T-helper 17 cell (primary cell): ENCODE measurements around the gene CHCHD6. TPM values are rescaled to one million over a fixed set of nuclear protein-coding genes. Genes with fewer than 3 reads are reported as not detected.

Experiments
- ATAC-seq: fragments of 150-1000 bp; cut with Tn5 transposase; 2 replicates; pipeline ENCODE4 v1.10.0; 2021; ENCODE audit warnings: mild to moderate bottlenecking, moderate library complexity
- DNase-seq, 3 donors: peaks; one replicate each; pipeline versions ENCODE4 v3.0.0 to v3.0.0-alpha.2; 2020 to 2021
- H3K9me3 ChIP-seq: one replicate; pipeline ENCODE4 v1.7.0; 2013; ENCODE audit warnings: low read length, mild to moderate bottlenecking; ENCODE audit not compliant: control insufficient read depth, poor library complexity, severe bottlenecking
- H3K27ac Mint-ChIP-seq: one replicate; pipeline ENCODE4 v1.8.0; 2022; ENCODE audit warnings: mild to moderate bottlenecking, moderate library complexity, mixed read lengths
- H3K27me3 Mint-ChIP-seq: one replicate; pipeline ENCODE4 v1.8.0; 2022; ENCODE audit warnings: mixed read lengths
- H3K36me3 Mint-ChIP-seq: one replicate; pipeline ENCODE4 v1.8.0; 2022; ENCODE audit warnings: low read depth, mixed read lengths
- H3K4me1 Mint-ChIP-seq: one replicate; pipeline ENCODE4 v1.8.0; 2022; ENCODE audit warnings: mild to moderate bottlenecking, mixed read lengths
- H3K4me3 Mint-ChIP-seq: one replicate; pipeline ENCODE4 v1.8.0; 2022; ENCODE audit warnings: mild to moderate bottlenecking, moderate library complexity, mixed read lengths
- total RNA-seq, 4 donors: library from RNA in 2 of 4; stranded (reverse) in 2 of 4; gene quantifications; one replicate each; pipeline ENCODE4 v1.2.3 and lab custom pipeline; 2022 to 2026

The CHCHD6 gene
- total RNA-seq: 10 to 100 TPM; 10.5 to 14.9 TPM
- total RNA-seq (lab: John Stamatoyannopoulos, UW): 4.8 to 6.9 reads per million in 2 donors

DNA sequence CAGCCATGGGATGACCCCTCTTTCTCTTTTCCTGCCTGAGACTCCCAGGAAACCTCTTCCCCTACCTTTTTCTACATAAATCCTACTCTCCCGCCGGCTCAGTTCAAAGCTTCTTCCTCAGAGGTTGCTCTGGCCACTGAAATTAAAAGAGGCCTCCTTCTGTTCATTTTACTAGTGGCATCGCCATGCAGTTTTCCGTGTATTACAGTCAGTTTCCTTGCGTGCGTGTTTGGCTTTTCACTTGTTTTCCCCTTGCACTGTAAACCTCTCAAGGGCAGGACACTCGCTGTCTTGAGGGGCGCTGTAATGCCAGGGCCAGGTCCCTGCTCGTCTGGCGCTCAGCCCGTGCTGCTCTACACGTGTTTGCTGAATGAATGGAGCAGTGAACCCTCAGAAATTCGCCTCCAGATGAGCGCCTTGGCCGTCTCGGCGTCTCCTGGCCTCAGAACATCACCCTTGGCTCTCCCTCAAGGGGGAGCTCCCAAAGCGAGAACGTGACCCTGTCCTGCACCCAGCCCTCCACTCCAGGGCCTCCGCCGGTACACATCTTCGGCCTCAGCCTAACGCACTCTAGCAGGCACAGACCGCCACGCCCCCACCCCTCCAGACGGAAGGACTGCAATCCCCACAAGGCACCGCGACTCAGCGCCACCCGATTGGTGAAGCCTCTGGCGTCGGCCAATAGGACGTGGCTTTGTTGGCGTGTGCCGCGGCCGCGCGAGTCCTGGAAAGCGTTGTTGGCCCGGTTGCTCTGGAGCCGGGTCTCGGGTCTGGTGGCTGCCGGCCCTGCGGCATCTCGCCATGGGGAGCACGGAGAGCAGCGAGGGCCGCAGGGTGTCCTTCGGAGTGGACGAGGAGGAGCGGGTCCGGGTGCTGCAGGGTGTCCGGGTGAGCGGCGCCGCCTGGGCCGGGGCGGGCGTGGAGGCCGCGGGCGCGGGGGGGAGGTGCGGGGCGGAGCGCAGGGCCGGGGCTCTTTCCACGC is at the start of gene CHCHD6:
TSS of gene CHCHD6 (plus strand) at position 729 of the 982 bp plus-strand sequence. CDS start at position 802, 73 bp downstream.
- DNase-seq (peak; percentile 92 to 96 (median 93)), ATAC-seq (peak; percentile 97)
- peak within 1 kb of the TSS; percentile 99 for H3K4me3 Mint-ChIP-seq
- peaks cover 2% of the 10 kb centered on the region for H3K36me3 Mint-ChIP-seq
- H3K27ac Mint-ChIP-seq: peak within 1 kb of the TSS; percentile 91
- peaks cover 19% of the 10 kb centered on the region for H3K4me1 Mint-ChIP-seq
- peaks cover 43% of the 10 kb centered on the region for H3K27me3 Mint-ChIP-seq
- H3K9me3 ChIP-seq: no peaks in the 10 kb centered on the region

GRCh38 chr3:126654571-126655383 is 49.3 kb upstream of the CHCHD6 start, which contains the start of gene TXNRD3:
Gene TXNRD3, minus strand, starts transcription at chr3:126655124.
- peak within 1 kb of the TSS; percentile 39 for H3K27ac Mint-ChIP-seq
- no peaks in the 10 kb centered on the region for H3K9me3 ChIP-seq
- peaks cover 3% of the 10 kb centered on the region for H3K4me1 Mint-ChIP-seq
- ATAC-seq: peak; percentile 92
- H3K4me3 Mint-ChIP-seq: peak within 1 kb of the TSS; percentile 89
- DNase-seq: peak; percentile 32 to 57 (median 44)
- H3K27me3 Mint-ChIP-seq: peaks cover 57% of the 10 kb centered on the region
- H3K36me3 Mint-ChIP-seq: no peaks in the 10 kb centered on the region

- ATAC-seq: no peak
- Mint-ChIP-seq H3K27ac (peak overlapping the region; percentile 39), H3K36me3 (no peaks in the 10 kb centered on the region), H3K27me3 (peaks cover 60% of the 10 kb centered on the region), H3K4me1 (peaks cover 3% of the 10 kb centered on the region), H3K4me3 (peak overlapping the region; percentile 89)
- no peak for DNase-seq
- H3K9me3 ChIP-seq: no peaks in the 10 kb centered on the region
Measured at GRCh38 chr3:126655887-126656286, 48.2 kb upstream of the CHCHD6 start.

DNA sequence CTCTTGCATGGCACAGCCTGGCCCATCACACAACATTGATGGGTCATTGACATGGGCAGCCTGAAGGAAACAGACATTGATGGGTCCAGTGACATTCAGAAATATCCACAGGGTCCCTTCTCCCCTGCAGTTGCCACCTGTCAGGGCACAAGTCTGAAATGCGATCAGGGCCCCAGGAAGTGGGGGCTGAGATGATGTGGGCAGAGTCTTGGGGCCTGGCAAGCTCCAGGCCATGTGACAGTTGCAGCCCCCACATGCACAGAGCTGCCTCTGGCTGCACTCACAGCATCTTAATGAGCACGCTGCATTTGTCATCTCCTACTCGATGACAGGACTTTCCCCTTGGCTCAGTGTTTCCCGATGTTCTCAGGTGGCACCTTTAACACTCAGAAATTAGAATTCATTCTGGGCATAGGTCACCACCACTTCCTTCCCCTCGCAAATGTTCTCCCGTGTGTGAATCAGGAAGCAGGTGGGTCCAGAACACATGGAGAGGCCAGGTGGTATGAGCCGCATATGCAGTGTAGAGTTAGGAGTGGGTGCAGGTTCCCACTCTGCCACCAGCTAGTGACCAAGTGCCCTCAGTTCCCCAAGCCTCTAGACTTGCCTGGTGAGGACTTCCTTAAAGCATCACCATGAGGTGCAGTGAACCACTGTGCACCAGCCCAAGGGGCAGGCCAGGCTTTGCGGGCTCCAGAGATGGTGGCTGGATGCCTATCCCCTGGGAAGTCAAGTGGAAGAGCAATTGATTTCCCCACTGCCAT is 47.5 kb upstream of the CHCHD6 start:
- no peak overlapping the region for H3K4me3 Mint-ChIP-seq
- H3K27ac Mint-ChIP-seq: no peak overlapping the region
- DNase-seq (no peak), ATAC-seq (no peak)
- no peaks in the 10 kb centered on the region for H3K36me3 Mint-ChIP-seq
- peaks cover 57% of the 10 kb centered on the region for H3K27me3 Mint-ChIP-seq
- H3K4me1 Mint-ChIP-seq: peaks cover 3% of the 10 kb centered on the region
- H3K9me3 ChIP-seq: no peaks in the 10 kb centered on the region

- H3K4me1 Mint-ChIP-seq: peaks cover 3% of the 10 kb centered on the region
- no peak overlapping the region for H3K4me3 Mint-ChIP-seq
Measured at GRCh38 chr3:126657901-126658300, 46.1 kb upstream of the CHCHD6 start.

GRCh38 chr3:126658584-126658983 is 45.5 kb upstream of the CHCHD6 start:
- Mint-ChIP-seq H3K36me3 (no peaks in the 10 kb centered on the region), H3K27me3 (peaks cover 51% of the 10 kb centered on the region), H3K4me1 (peaks cover 3% of the 10 kb centered on the region), H3K27ac (no peak overlapping the region), H3K4me3 (no peak overlapping the region)
- no peaks in the 10 kb centered on the region for H3K9me3 ChIP-seq
- ATAC-seq: no peak
- no peak for DNase-seq

More at GRCh38 chr3:126657901-126658300, 46.1 kb upstream of the CHCHD6 start:
- DNase-seq: no peak
- no peak for ATAC-seq
- H3K9me3 ChIP-seq: no peaks in the 10 kb centered on the region
- Mint-ChIP-seq H3K36me3 (no peaks in the 10 kb centered on the region), H3K27ac (no peak overlapping the region), H3K27me3 (peaks cover 51% of the 10 kb centered on the region)

- peaks cover under 1% of the 10 kb centered on the region for H3K4me1 Mint-ChIP-seq
- DNase-seq: no peak
- H3K27me3 Mint-ChIP-seq: peaks cover 61% of the 10 kb centered on the region
- no peaks in the 10 kb centered on the region for H3K36me3 Mint-ChIP-seq
- no peak overlapping the region for H3K27ac Mint-ChIP-seq
- no peak for ATAC-seq
- no peak overlapping the region for H3K4me3 Mint-ChIP-seq
- H3K9me3 ChIP-seq: no peaks in the 10 kb centered on the region
Measured at GRCh38 chr3:126659915-126660886, 43.8 kb upstream of the CHCHD6 start.

DNA sequence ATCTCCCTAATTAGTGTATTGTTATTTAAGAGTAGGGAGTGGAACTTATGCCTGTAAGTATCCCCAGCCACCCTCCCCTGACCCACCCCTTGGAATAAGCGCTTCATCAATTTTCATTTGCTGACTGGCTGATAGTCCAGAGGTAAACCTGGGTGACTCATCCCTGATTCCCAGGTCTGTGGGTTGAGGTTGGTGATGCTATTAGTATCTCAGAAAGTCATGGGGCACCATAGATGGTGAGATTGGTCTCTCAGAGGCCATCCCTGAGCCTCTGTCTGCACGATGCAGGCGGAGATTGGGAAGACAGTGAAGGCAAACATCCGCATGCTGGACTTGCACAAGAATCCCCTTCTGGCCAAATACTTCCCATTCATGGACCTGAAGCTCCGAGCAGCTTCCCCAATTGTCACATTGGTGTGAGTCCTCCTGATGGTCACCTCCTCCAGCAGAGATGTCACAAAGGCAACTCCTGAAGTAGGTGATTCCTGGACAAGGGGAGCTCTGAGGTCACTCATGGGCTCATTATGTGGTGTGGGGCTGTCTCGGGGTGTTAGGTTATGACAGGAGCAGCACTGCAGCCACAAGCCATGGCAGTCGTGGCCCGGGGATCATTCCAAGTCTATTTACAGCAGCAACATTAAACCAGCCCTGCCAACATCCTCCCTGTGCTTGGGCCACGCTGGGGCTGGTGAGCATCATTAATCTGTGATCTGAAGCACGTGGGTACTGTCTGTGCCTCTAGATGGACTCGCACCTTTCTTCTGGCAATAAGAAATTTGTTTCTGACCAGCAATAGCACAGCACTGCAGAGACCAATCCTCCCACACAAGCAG is 42.3 kb upstream of the CHCHD6 start:
- H3K9me3 ChIP-seq: no peaks in the 10 kb centered on the region
- H3K4me3 Mint-ChIP-seq: no peak overlapping the region
- peaks cover 2% of the 10 kb centered on the region for H3K4me1 Mint-ChIP-seq
- ATAC-seq: no peak
- no peaks in the 10 kb centered on the region for H3K36me3 Mint-ChIP-seq
- DNase-seq: no peak
- H3K27ac Mint-ChIP-seq: no peak overlapping the region
- H3K27me3 Mint-ChIP-seq: peaks cover 54% of the 10 kb centered on the region

- Mint-ChIP-seq H3K4me3 (no peak overlapping the region), H3K4me1 (peaks cover 2% of the 10 kb centered on the region), H3K27me3 (peaks cover 46% of the 10 kb centered on the region), H3K27ac (no peak overlapping the region), H3K36me3 (no peaks in the 10 kb centered on the region)
- ATAC-seq: no peak
- DNase-seq: no peak
- no peaks in the 10 kb centered on the region for H3K9me3 ChIP-seq
Measured at GRCh38 chr3:126663257-126663656, 40.8 kb upstream of the CHCHD6 start.

DNA sequence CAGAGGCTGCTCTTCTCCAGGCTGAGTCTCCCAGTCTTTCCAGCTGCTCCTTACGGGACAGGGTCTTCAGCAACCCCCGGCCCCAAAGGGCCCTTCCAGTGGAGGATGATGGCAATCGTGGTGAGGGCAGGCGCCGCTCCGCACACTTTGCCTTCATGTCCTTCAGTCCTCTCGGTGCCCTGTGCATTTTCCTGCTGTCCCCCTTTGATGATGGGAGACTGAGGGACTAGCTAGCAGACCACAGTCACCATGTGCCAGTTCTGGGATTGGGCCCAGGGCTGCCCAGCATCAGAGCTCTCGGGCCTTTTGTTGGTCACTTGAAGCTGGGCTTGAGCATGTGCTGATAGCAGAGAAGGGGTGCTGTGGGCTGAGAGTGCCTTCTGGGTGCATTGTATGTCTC is 40.3 kb upstream of the CHCHD6 start:
- no peak for ATAC-seq
- H3K27ac Mint-ChIP-seq: no peak overlapping the region
- H3K27me3 Mint-ChIP-seq: peaks cover 41% of the 10 kb centered on the region
- peaks cover 2% of the 10 kb centered on the region for H3K4me1 Mint-ChIP-seq
- H3K4me3 Mint-ChIP-seq: no peak overlapping the region
- H3K9me3 ChIP-seq: peaks cover 2% of the 10 kb centered on the region
- no peak for DNase-seq
- H3K36me3 Mint-ChIP-seq: no peaks in the 10 kb centered on the region

- Mint-ChIP-seq H3K4me3 (no peak overlapping the region), H3K27ac (no peak overlapping the region), H3K4me1 (peaks cover 2% of the 10 kb centered on the region), H3K36me3 (no peaks in the 10 kb centered on the region), H3K27me3 (peaks cover 36% of the 10 kb centered on the region)
- peaks cover 2% of the 10 kb centered on the region for H3K9me3 ChIP-seq
- DNase-seq (no peak), ATAC-seq (no peak)
Measured at GRCh38 chr3:126664591-126665214, 39.3 kb upstream of the CHCHD6 start.
